Ishikawa (cell line): ENCODE results near the gene IFNL3.
"Not testable (repeated sequence)": the region's sequence is repeated elsewhere in the genome, so short reads cannot be mapped to it uniquely, and the experiment has no call there.

Experiments
- CEBPB ChIP-seq: IDR thresholded peaks from 2 replicates; pipeline ENCODE4 v1.6.1; 2012
- CREB1 ChIP-seq: IDR thresholded peaks from 2 replicates; pipeline ENCODE4 v1.6.1; 2012; ENCODE audit warnings: low read depth
- EGR1 ChIP-seq: IDR thresholded peaks from 2 replicates; pipeline ENCODE4 v1.6.1; 2012
- EP300 ChIP-seq: IDR thresholded peaks from 2 replicates; pipeline ENCODE4 v1.6.1; 2012; ENCODE audit warnings: borderline replicate concordance
- FOXM1 ChIP-seq: IDR thresholded peaks from 2 replicates; pipeline ENCODE4 v1.6.1; 2012; ENCODE audit warnings: low read depth, borderline replicate concordance
- MAX ChIP-seq: IDR thresholded peaks from 2 replicates; pipeline ENCODE4 v1.6.1; 2012
- NFIC ChIP-seq: IDR thresholded peaks from 2 replicates; pipeline ENCODE4 v1.6.1; 2012
- RAD21 ChIP-seq: IDR thresholded peaks from 2 replicates; pipeline ENCODE4 v1.6.1; 2012; ENCODE audit warnings: low read depth
- REST ChIP-seq: IDR thresholded peaks from 2 replicates; pipeline ENCODE4 v1.6.1; 2012; ENCODE audit warnings: low read depth, mild to moderate bottlenecking
- TAF1 ChIP-seq: IDR thresholded peaks from 2 replicates; pipeline ENCODE4 v1.6.1; 2012; ENCODE audit warnings: low read depth, mild to moderate bottlenecking
- TCF12 ChIP-seq: IDR thresholded peaks from 2 replicates; pipeline ENCODE4 v1.6.1; 2012; ENCODE audit warnings: low read depth
- TEAD4 ChIP-seq: IDR thresholded peaks from 2 replicates; pipeline ENCODE4 v1.6.1; 2012
- USF1 ChIP-seq: IDR thresholded peaks from 2 replicates; pipeline ENCODE4 v1.6.1; 2012
- YY1 ChIP-seq: IDR thresholded peaks from 2 replicates; pipeline ENCODE4 v1.6.1; 2012; ENCODE audit warnings: low read depth
- ZBTB7A ChIP-seq: IDR thresholded peaks from 2 replicates; pipeline ENCODE4 v1.6.1; 2012; ENCODE audit warnings: low read depth

The IFNL3 gene

GRCh38 chr19:39244410-39245100 is at the start of gene IFNL3:
IFNL3 (minus strand) TSS chr19:39245006; CDS start chr19:39244967, 39 bp downstream.
- TF ChIP-seq REST, TCF12, ZBTB7A: not testable (repeated sequence)

GRCh38 chr19:39293394-39293793 is 48.6 kb upstream of the IFNL3 start:
- TF ChIP-seq FOXM1 (no peak), ZBTB7A (no peak), CEBPB (no peak), TAF1 (no peak), RAD21 (no peak), TEAD4 (no peak), MAX (no peak), USF1 (no peak), EP300 (no peak), TCF12 (no peak), REST (no peak), CREB1 (no peak), NFIC (no peak), EGR1 (no peak), YY1 (no peak)

- no peak for TF ChIP-seq USF1
These were observed 39.2 kb upstream of the IFNL3 start for GRCh38 chr19:39284032-39284431.

DNA sequence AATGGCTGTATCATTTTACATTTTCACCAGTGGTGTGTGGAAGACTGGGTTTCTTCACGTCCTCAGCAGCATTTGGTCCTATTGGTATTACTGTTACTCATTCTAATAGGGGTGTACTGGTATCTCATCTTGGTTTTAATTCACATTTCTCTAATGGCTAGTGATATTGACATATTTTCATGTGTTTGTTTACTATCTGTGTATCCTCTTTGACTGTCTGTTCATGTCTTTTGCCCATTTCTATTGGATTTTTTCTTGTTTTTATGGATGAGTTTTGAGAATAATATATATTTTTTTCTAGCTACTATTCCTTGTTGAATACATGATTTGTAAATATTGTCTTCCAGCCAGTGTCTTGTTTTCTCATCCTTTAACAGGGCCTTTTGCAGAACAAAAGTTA is 37.2 kb upstream of the IFNL3 start:
- no peak for TF ChIP-seq EP300
- TF ChIP-seq TEAD4, result no peak
- no peak for TF ChIP-seq MAX
- no peak for TF ChIP-seq YY1
- no peak for TF ChIP-seq EGR1
- TF ChIP-seq REST, result no peak
- no peak for TF ChIP-seq TAF1
- no peak for TF ChIP-seq CREB1
- no peak for TF ChIP-seq TCF12
- TF ChIP-seq NFIC, result no peak
- TF ChIP-seq FOXM1, result no peak
- TF ChIP-seq USF1, result no peak
- TF ChIP-seq RAD21, result no peak
- TF ChIP-seq ZBTB7A, result no peak
- no peak for TF ChIP-seq CEBPB

DNA sequence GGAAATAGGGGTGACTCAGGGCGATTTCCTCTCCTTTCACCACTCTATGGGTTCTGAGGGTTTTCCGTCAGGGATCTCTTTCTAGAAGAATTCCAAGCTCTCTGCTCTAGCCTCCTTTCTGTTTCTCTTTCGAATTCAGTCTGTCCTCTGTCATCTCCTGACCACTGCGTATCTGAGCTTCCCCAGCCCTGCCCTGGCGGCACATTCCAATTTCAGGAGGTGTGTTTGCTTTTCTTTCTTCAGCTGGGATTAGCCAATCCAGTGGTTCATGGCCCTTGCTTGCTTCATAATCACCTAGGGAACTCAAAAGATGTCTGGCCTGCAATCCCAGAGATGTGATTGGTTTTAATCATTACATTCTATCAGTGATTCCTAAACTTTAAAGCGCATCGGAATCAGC is 32.8 kb upstream of the IFNL3 start:
- TF ChIP-seq EP300 (no peak), REST (no peak), TAF1 (no peak), USF1 (no peak), RAD21 (no peak), ZBTB7A (no peak), TCF12 (no peak), TEAD4 (no peak), NFIC (no peak), EGR1 (no peak), YY1 (no peak), FOXM1 (no peak), CREB1 (no peak)
